Measurements from ENCODE around the gene OTC. TPM values are rescaled to one million over a fixed set of nuclear protein-coding genes. Genes with fewer than 3 reads are reported as not detected.

The OTC gene
- total RNA-seq, 2 donors from 2014 or later = 1.8 to 3.6 TPM

GRCh38 chrX:38374431-38374830 lies 22.0 kb downstream of the OTC start:
- ATAC-seq (no peak), DNase-seq (no peak)
- Histone ChIP-seq H3K4me1 (peaks cover 3% of the 10 kb centered on the region), H3K27ac (no peak overlapping the region), H3K9me3 (no peaks in the 10 kb centered on the region), H3K4me3 (no peak overlapping the region), H3K27me3 (no peaks in the 10 kb centered on the region), H3K36me3 (replicated peaks in 1 of 2; ENCODE audit: insufficient read depth in 1 of 2, low read depth in 2 of 2) (no peaks in the 10 kb centered on the region)
- TF ChIP-seq POLR2A (IDR thresholded peaks at IDR 0.05) = no peak
- TF ChIP-seq, protein P1, sequence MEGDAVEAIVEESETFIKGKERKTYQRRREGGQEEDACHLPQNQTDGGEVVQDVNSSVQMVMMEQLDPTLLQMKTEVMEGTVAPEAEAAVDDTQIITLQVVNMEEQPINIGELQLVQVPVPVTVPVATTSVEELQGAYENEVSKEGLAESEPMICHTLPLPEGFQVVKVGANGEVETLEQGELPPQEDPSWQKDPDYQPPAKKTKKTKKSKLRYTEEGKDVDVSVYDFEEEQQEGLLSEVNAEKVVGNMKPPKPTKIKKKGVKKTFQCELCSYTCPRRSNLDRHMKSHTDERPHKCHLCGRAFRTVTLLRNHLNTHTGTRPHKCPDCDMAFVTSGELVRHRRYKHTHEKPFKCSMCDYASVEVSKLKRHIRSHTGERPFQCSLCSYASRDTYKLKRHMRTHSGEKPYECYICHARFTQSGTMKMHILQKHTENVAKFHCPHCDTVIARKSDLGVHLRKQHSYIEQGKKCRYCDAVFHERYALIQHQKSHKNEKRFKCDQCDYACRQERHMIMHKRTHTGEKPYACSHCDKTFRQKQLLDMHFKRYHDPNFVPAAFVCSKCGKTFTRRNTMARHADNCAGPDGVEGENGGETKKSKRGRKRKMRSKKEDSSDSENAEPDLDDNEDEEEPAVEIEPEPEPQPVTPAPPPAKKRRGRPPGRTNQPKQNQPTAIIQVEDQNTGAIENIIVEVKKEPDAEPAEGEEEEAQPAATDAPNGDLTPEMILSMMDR (IDR thresholded peaks at IDR 0.05) = no peak
- intact Hi-C loops (cut with DNase I) = no loop called here
- 78 to 100% methylated on average over 3 of the region's 3 CpGs for WGBS, 2 donors

- H3K9me3 ChIP-seq = no peaks in the 10 kb centered on the region
- WGBS, 2 donors = 23 to 38% methylated on average over 1 of the region's 1 CpG
- H3K36me3 ChIP-seq (replicated peaks in 1 of 2; ENCODE audit: insufficient read depth in 1 of 2, low read depth in 2 of 2) = no peaks in the 10 kb centered on the region
- no peak overlapping the region for H3K27ac ChIP-seq
- DNase-seq (peak in 1 of 4 donors; percentile 6), ATAC-seq (no peak)
- H3K27me3 ChIP-seq = no peaks in the 10 kb centered on the region
- no peak overlapping the region for H3K4me3 ChIP-seq
- intact Hi-C loops (cut with DNase I) = no loop called here
- H3K4me1 ChIP-seq = peaks cover 3% of the 10 kb centered on the region
- TF ChIP-seq, protein P1 (IDR thresholded peaks at IDR 0.05) = peak in 4 of 7 experiments; percentile 31 to 37 (median 36)
- TF ChIP-seq POLR2A (IDR thresholded peaks at IDR 0.05) = no peak
Observed at GRCh38 chrX:38375891-38376290, 23.5 kb downstream of the OTC start.

- no peak overlapping the region for H3K27ac ChIP-seq
- 29 to 47% methylated on average over 1 of the region's 1 CpG for WGBS, 2 donors
- TF ChIP-seq, protein P1 (IDR thresholded peaks at IDR 0.05) = no peak
- TF ChIP-seq POLR2A (IDR thresholded peaks at IDR 0.05) = no peak
- intact Hi-C loops (cut with DNase I) = no loop called here
- DNase-seq (no peak), ATAC-seq (no peak)
- no peaks in the 10 kb centered on the region for H3K36me3 ChIP-seq (replicated peaks in 1 of 2; ENCODE audit: insufficient read depth in 1 of 2, low read depth in 2 of 2)
- H3K4me1 ChIP-seq = no peaks in the 10 kb centered on the region
- H3K27me3 ChIP-seq = no peaks in the 10 kb centered on the region
- no peak overlapping the region for H3K4me3 ChIP-seq
- H3K9me3 ChIP-seq = no peaks in the 10 kb centered on the region
Observed at GRCh38 chrX:38376747-38377146, 24.3 kb downstream of the OTC start.

DNA sequence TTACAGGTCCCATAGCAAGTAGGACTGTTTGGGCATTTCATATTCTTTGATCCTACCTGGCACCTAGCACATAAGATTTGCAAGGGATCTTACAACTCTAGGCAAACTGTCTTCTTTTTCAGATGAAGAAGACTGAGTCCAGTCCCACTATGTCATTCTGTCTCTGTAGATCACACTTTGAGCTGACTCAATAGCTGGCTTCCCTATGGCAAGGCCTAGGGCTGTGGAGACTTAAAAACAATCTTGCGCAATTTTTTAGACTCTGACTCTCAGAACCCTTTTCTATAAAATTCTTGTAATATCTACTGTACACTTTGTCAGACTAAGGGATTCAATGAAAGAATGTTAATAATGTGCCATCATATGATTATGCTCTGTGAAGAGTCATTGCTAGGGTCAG lies 26.7 kb downstream of the OTC start:
- no peak for ATAC-seq

GRCh38 chrX:38382663-38383062 lies 30.3 kb downstream of the OTC start:
- no peak overlapping the region for H3K27ac ChIP-seq
- no peak for ATAC-seq
- TF ChIP-seq POLR2A (IDR thresholded peaks at IDR 0.05) = no peak
- TF ChIP-seq, protein P1 (IDR thresholded peaks at IDR 0.05) = no peak

More for the DNA sequence above, 26.7 kb downstream of the OTC start:
- Histone ChIP-seq H3K27ac (no peak overlapping the region), H3K4me3 (no peak overlapping the region), H3K27me3 (no peaks in the 10 kb centered on the region), H3K36me3 (replicated peaks in 1 of 2; ENCODE audit: insufficient read depth in 1 of 2, low read depth in 2 of 2) (no peaks in the 10 kb centered on the region), H3K9me3 (no peaks in the 10 kb centered on the region), H3K4me1 (no peaks in the 10 kb centered on the region)
- no peak for DNase-seq
- 100% methylated on average over 1 of the region's 1 CpG for WGBS, 2 donors
- intact Hi-C loops (cut with DNase I) = no loop called here
- TF ChIP-seq POLR2A (IDR thresholded peaks at IDR 0.05) = no peak

More at GRCh38 chrX:38382663-38383062, 30.3 kb downstream of the OTC start:
- DNase-seq = no peak
- intact Hi-C loops (cut with DNase I) = no loop called here
- Histone ChIP-seq H3K4me3 (no peak overlapping the region), H3K4me1 (no peaks in the 10 kb centered on the region), H3K27me3 (no peaks in the 10 kb centered on the region), H3K9me3 (no peaks in the 10 kb centered on the region), H3K36me3 (replicated peaks in 1 of 2; ENCODE audit: insufficient read depth in 1 of 2, low read depth in 2 of 2) (no peaks in the 10 kb centered on the region)
- 70 to 100% methylated on average over 1 of the region's 1 CpG for WGBS, 2 donors

All from body of pancreas (tissue), 4 donors.